Measurements from ENCODE around the gene FAM83C.
"Not testable (repeated sequence)": the region's sequence is repeated elsewhere in the genome, so short reads cannot be mapped to it uniquely, and the experiment has no call there.

The FAM83C gene

DNA sequence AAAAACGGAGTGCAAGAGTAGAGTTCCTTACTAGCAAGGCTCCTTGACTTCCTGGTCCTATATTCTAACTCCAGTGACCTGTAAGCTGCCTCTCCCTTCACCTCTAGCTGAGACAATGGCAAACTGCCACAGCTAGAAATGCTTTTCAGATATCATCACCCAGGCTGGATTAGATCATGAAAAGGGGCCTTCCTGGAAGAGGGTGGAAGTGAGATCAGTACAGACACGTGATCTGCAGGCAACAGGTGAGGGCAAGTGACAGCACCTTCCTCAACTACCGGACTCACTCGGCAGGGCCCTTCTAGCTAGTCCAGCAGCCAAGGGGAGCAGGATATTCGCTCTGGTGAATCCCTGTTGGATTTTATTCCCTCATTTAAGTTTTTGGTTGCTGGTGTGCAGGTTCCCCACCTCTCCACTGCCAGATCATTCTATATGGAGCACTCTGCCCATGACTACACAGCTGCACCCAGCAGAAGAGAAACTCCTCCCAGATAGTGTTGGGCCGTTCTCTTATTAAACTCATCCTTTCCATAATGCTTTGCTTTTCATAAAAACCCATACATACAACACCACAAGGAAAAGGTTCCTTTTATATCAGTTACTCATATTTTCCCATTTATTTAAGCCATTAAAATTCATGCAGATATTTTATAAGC, 26.4 kb upstream of the FAM83C start:
- Histone ChIP-seq H3K36me3 (ENCODE audit: control insufficient read depth in 2 of 2, insufficient read depth in 2 of 2, low read length in 2 of 2) (peaks cover 0 to 5% of the 10 kb centered on the region in 2 donors), H3K9ac (ENCODE audit: low read depth in 1 of 2, low read length in 2 of 2) (peak overlapping the region in 1 of 2 donors; percentile 56), H3K9me3 (ENCODE audit: control insufficient read depth in 2 of 2, low read length in 2 of 2) (no peaks in the 10 kb centered on the region), H3K4me1 (ENCODE audit: control insufficient read depth in 2 of 2, insufficient read depth in 2 of 2, low read length in 2 of 2) (peaks cover 7 to 26% of the 10 kb centered on the region in 2 donors), H3K4me3 (ENCODE audit: low read length in 2 of 2) (peak overlapping the region in 1 of 2 donors; percentile 11), H3K27me3 (ENCODE audit: control insufficient read depth in 2 of 2, insufficient read depth in 2 of 2, low read length in 2 of 2) (no peaks in the 10 kb centered on the region), H3K27ac (ENCODE audit: low read depth in 2 of 2, low read length in 2 of 2) (peak overlapping the region; percentile 80 to 88)

DNA sequence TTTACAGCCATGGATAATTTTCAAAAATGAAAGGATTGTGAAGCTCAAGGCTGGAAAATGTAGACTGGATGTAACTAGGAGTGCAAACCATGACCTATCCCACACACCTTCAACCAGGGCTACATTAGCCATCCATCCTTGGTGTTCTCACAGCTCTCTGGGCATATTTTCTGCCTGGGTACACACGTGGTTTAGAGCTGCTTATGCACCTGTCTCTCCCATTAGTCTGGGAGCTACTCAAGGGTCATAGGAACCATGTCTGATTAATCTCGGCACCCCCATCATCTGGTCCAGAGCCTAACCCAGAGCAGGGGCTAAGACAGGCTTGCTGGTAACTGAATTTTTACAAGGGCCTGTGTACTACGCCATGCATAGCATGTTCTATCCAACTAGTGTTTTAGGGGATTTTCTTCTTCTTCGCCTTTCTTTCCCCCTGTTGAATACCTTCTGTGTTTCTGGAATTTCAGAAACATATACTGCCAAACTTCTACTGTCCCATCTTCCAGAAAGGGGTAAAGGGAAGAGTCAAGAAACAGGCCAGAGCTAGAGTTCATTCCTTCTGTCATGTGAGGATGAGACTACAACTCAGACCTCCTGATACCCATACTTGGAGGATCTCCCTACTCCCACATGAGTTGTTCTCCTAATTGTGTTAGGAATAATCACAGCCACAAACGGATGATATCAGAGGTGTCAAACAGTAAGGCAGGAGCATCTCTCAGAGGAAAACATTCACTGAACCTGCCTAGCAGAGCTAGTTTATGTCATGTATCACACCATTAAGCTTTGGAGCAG, 25.4 kb upstream of the FAM83C start:
- H3K9ac ChIP-seq (ENCODE audit: low read depth in 1 of 2, low read length in 2 of 2): peak overlapping the region in 1 of 2 donors; percentile 56
- H3K9me3 ChIP-seq (ENCODE audit: control insufficient read depth in 2 of 2, low read length in 2 of 2): no peaks in the 10 kb centered on the region
- H3K4me1 ChIP-seq (ENCODE audit: control insufficient read depth in 2 of 2, insufficient read depth in 2 of 2, low read length in 2 of 2): peaks cover 7 to 26% of the 10 kb centered on the region in 2 donors
- peak overlapping the region; percentile 80 to 88 for H3K27ac ChIP-seq (ENCODE audit: low read depth in 2 of 2, low read length in 2 of 2)
- H3K27me3 ChIP-seq (ENCODE audit: control insufficient read depth in 2 of 2, insufficient read depth in 2 of 2, low read length in 2 of 2): no peaks in the 10 kb centered on the region
- H3K36me3 ChIP-seq (ENCODE audit: control insufficient read depth in 2 of 2, insufficient read depth in 2 of 2, low read length in 2 of 2): peaks cover 0 to 5% of the 10 kb centered on the region in 2 donors
- H3K4me3 ChIP-seq (ENCODE audit: low read length in 2 of 2): peak overlapping the region in 1 of 2 donors; percentile 1

DNA sequence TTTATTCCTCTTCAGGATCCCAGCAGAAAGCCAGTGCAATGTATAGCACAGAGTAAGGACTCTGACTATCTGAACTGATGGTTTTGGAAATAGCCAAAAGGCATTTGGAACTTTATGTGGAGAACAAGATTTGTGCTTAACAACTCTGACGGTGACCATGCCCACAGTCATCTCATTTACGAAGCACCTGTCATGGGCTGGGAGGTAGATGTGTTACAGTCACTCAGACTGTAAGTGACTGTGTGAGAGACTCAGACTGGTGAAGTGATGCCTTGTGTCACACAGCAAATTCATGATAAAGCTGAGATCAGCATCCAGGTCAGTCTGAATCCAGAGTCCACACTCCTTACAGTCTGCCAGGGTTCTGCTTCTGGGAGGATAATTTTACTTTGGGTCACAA, 23.9 kb upstream of the FAM83C start:
- H3K27me3 ChIP-seq (ENCODE audit: control insufficient read depth in 2 of 2, insufficient read depth in 2 of 2, low read length in 2 of 2): no peaks in the 10 kb centered on the region
- H3K4me3 ChIP-seq (ENCODE audit: low read length in 2 of 2): no peak overlapping the region
- no peak overlapping the region for H3K27ac ChIP-seq (ENCODE audit: low read depth in 2 of 2, low read length in 2 of 2)
- H3K4me1 ChIP-seq (ENCODE audit: control insufficient read depth in 2 of 2, insufficient read depth in 2 of 2, low read length in 2 of 2): peaks cover 7 to 26% of the 10 kb centered on the region in 2 donors
- H3K36me3 ChIP-seq (ENCODE audit: control insufficient read depth in 2 of 2, insufficient read depth in 2 of 2, low read length in 2 of 2): peaks cover 0 to 9% of the 10 kb centered on the region in 2 donors
- H3K9me3 ChIP-seq (ENCODE audit: control insufficient read depth in 2 of 2, low read length in 2 of 2): no peaks in the 10 kb centered on the region
- H3K9ac ChIP-seq (ENCODE audit: low read depth in 1 of 2, low read length in 2 of 2): no peak overlapping the region

DNA sequence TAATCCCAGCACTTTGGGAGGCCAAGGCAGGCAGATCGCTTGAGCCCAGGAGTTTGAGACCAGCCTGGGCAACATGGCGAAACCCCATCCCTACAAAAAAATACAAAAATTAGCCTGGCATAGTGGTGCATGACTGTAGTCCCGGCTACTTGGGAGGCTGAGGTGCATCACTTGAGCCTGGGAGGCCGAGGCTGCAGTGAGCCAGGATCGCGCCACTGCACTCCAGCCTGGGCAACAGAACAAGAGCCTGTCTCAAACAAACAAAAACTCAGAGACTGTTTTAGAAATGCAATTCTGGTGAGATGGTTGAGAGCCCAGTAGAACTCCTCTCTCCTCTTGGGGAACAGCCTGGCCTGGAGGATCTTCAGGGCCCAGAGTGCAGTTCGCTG, 23.4 kb upstream of the FAM83C start:
- not testable (repeated sequence) for H3K9ac ChIP-seq (ENCODE audit: low read depth in 1 of 2, low read length in 2 of 2); H3K27me3 ChIP-seq (ENCODE audit: control insufficient read depth in 2 of 2, insufficient read depth in 2 of 2, low read length in 2 of 2); H3K27ac ChIP-seq (ENCODE audit: low read depth in 2 of 2, low read length in 2 of 2); H3K4me3 ChIP-seq (ENCODE audit: low read length in 2 of 2); H3K9me3 ChIP-seq (ENCODE audit: control insufficient read depth in 2 of 2, low read length in 2 of 2)
- H3K4me1 ChIP-seq (ENCODE audit: control insufficient read depth in 2 of 2, insufficient read depth in 2 of 2, low read length in 2 of 2): peaks cover 7 to 26% of the 10 kb centered on the region in 2 donors
- H3K36me3 ChIP-seq (ENCODE audit: control insufficient read depth in 2 of 2, insufficient read depth in 2 of 2, low read length in 2 of 2): peaks cover 0 to 11% of the 10 kb centered on the region in 2 donors

- H3K36me3 ChIP-seq (ENCODE audit: control insufficient read depth in 2 of 2, insufficient read depth in 2 of 2, low read length in 2 of 2): peaks cover 1 to 11% of the 10 kb centered on the region in 2 donors
- H3K27me3 ChIP-seq (ENCODE audit: control insufficient read depth in 2 of 2, insufficient read depth in 2 of 2, low read length in 2 of 2): no peaks in the 10 kb centered on the region
- H3K4me3 ChIP-seq (ENCODE audit: low read length in 2 of 2): no peak overlapping the region
- H3K27ac ChIP-seq (ENCODE audit: low read depth in 2 of 2, low read length in 2 of 2): no peak overlapping the region
- H3K9me3 ChIP-seq (ENCODE audit: control insufficient read depth in 2 of 2, low read length in 2 of 2): no peaks in the 10 kb centered on the region
- peaks cover 7 to 26% of the 10 kb centered on the region in 2 donors for H3K4me1 ChIP-seq (ENCODE audit: control insufficient read depth in 2 of 2, insufficient read depth in 2 of 2, low read length in 2 of 2)
- no peak overlapping the region for H3K9ac ChIP-seq (ENCODE audit: low read depth in 1 of 2, low read length in 2 of 2)
These were observed 22.8 kb upstream of the FAM83C start for GRCh38 chr20:35314816-35315631.

GRCh38 chr20:35312318-35312717, 20.1 kb upstream of the FAM83C start:
- Histone ChIP-seq H3K9me3 (ENCODE audit: control insufficient read depth in 2 of 2, low read length in 2 of 2) (no peaks in the 10 kb centered on the region), H3K9ac (ENCODE audit: low read depth in 1 of 2, low read length in 2 of 2) (no peak overlapping the region), H3K4me3 (ENCODE audit: low read length in 2 of 2) (no peak overlapping the region), H3K27me3 (ENCODE audit: control insufficient read depth in 2 of 2, insufficient read depth in 2 of 2, low read length in 2 of 2) (no peaks in the 10 kb centered on the region), H3K27ac (ENCODE audit: low read depth in 2 of 2, low read length in 2 of 2) (no peak overlapping the region), H3K4me1 (ENCODE audit: control insufficient read depth in 2 of 2, insufficient read depth in 2 of 2, low read length in 2 of 2) (peaks cover 0 to under 1% of the 10 kb centered on the region in 2 donors), H3K36me3 (ENCODE audit: control insufficient read depth in 2 of 2, insufficient read depth in 2 of 2, low read length in 2 of 2) (peaks cover 5 to 14% of the 10 kb centered on the region in 2 donors)

GRCh38 chr20:35311822-35312221, 19.6 kb upstream of the FAM83C start:
- no peaks in the 10 kb centered on the region for H3K27me3 ChIP-seq (ENCODE audit: control insufficient read depth in 2 of 2, insufficient read depth in 2 of 2, low read length in 2 of 2)
- peaks cover 0 to under 1% of the 10 kb centered on the region in 2 donors for H3K4me1 ChIP-seq (ENCODE audit: control insufficient read depth in 2 of 2, insufficient read depth in 2 of 2, low read length in 2 of 2)
- no peak overlapping the region for H3K27ac ChIP-seq (ENCODE audit: low read depth in 2 of 2, low read length in 2 of 2)
- no peak overlapping the region for H3K9ac ChIP-seq (ENCODE audit: low read depth in 1 of 2, low read length in 2 of 2)
- H3K4me3 ChIP-seq (ENCODE audit: low read length in 2 of 2): no peak overlapping the region
- H3K9me3 ChIP-seq (ENCODE audit: control insufficient read depth in 2 of 2, low read length in 2 of 2): no peaks in the 10 kb centered on the region
- peaks cover 5 to 14% of the 10 kb centered on the region in 2 donors for H3K36me3 ChIP-seq (ENCODE audit: control insufficient read depth in 2 of 2, insufficient read depth in 2 of 2, low read length in 2 of 2)

DNA sequence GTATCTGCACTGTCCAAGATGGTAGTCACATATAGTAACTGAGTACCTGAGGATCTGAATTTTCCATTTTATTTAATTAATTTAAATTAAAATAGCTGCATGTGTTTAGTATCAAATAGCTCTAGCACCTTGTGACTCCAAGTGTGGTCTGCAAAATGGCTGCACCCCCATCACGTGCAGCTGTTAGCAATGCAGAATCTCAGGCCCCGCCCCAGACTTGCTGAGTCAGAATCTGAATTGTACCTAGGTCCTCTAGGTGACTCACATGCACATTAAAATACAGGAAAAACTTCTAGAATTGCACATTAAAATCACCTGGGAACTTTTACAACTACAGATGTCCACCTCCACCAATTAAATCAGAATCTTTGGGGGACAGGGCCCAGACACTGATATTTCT, 19.2 kb upstream of the FAM83C start:
- H3K36me3 ChIP-seq (ENCODE audit: control insufficient read depth in 2 of 2, insufficient read depth in 2 of 2, low read length in 2 of 2): peaks cover 5 to 14% of the 10 kb centered on the region in 2 donors
- H3K27me3 ChIP-seq (ENCODE audit: control insufficient read depth in 2 of 2, insufficient read depth in 2 of 2, low read length in 2 of 2): no peaks in the 10 kb centered on the region
- no peak overlapping the region for H3K27ac ChIP-seq (ENCODE audit: low read depth in 2 of 2, low read length in 2 of 2)
- no peaks in the 10 kb centered on the region for H3K9me3 ChIP-seq (ENCODE audit: control insufficient read depth in 2 of 2, low read length in 2 of 2)
- no peak overlapping the region for H3K9ac ChIP-seq (ENCODE audit: low read depth in 1 of 2, low read length in 2 of 2)
- H3K4me1 ChIP-seq (ENCODE audit: control insufficient read depth in 2 of 2, insufficient read depth in 2 of 2, low read length in 2 of 2): peaks cover 0 to 2% of the 10 kb centered on the region in 2 donors
- H3K4me3 ChIP-seq (ENCODE audit: low read length in 2 of 2): no peak overlapping the region

DNA sequence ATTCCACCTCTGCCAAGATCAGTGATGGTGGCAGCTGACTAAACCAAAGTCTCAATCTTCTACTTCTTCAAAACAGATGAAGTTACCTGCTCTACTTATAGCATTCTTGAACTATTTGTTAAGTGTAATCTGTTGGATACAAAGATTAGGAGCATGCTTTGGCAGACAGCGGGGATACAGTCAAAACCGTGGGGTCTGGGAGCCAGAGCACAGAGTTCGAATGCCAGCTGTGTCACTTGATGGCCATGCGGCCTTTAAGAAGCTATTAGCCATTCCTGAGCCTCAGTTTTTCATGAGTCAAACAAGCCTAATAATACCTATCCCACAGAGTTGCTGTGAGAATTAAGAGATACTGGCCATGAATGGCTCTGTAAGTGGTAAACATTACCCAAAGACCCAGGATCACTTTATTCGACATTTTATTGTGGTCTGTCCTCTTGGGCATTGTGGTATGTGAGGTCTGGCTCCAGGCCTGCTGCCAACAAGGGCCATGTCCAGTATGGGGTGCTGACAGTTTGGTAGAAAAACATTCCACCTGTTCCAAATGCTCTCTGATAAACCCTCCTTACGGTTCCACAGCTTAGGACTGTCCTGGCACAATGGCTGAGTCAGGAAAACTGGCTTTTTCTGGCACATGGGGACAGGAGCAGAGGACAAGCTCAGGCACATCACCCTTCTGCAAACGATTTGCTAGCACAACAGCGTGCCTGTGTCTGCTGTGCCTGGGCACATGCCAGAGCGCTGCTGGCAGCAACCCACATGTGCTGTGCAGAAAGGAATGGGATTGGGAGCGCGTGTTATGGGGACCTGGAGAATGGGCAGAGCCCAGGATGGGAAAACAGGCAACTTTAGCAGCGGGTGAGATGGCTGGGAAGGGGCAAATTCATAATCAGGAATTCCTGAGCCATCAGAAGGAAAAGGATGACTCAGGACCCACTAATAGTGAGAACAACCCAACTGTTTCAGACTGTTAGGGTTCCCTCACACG, 15.7 kb upstream of the FAM83C start:
- Histone ChIP-seq H3K4me1 (ENCODE audit: control insufficient read depth in 2 of 2, insufficient read depth in 2 of 2, low read length in 2 of 2) (peaks cover 9 to 12% of the 10 kb centered on the region in 2 donors), H3K27me3 (ENCODE audit: control insufficient read depth in 2 of 2, insufficient read depth in 2 of 2, low read length in 2 of 2) (no peaks in the 10 kb centered on the region), H3K9ac (ENCODE audit: low read depth in 1 of 2, low read length in 2 of 2) (no peak overlapping the region), H3K36me3 (ENCODE audit: control insufficient read depth in 2 of 2, insufficient read depth in 2 of 2, low read length in 2 of 2) (peaks cover 11% of the 10 kb centered on the region in 2 donors), H3K9me3 (ENCODE audit: control insufficient read depth in 2 of 2, low read length in 2 of 2) (no peaks in the 10 kb centered on the region), H3K4me3 (ENCODE audit: low read length in 2 of 2) (no peak overlapping the region), H3K27ac (ENCODE audit: low read depth in 2 of 2, low read length in 2 of 2) (no peak overlapping the region)
